Measurements from ENCODE around the gene NDUFA13. TPM values are rescaled to one million over a fixed set of nuclear protein-coding genes. Genes with fewer than 3 reads are reported as not detected.
A peak's percentile ranks its signal among the peaks of the same experiment; 100 is the strongest.

The NDUFA13 gene
- total RNA-seq, 1 experiment from 2014 or later = 203 TPM

- DNase-seq = peak; percentile 86 to 91
- Histone ChIP-seq H3K36me3 (ENCODE audit: low read depth) (no peaks in the 10 kb centered on the region), H3K9me2 (ENCODE audit: insufficient read depth) (no peaks in the 10 kb centered on the region), H3F3A (ENCODE audit: insufficient read depth, low read depth) (peaks cover 24% of the 10 kb centered on the region; the same call in 1 of the 2 replicates), H3K4me1 (replicated peaks; ENCODE audit: insufficient read depth) (no peaks in the 10 kb centered on the region), H3K79me2 (ENCODE audit: low read depth) (no peaks in the 10 kb centered on the region), H3K4me3 (peak overlapping the region; percentile 58), H2AFZ (peak overlapping the region; percentile 72), H3K27ac (no peak overlapping the region), H3K27me3 (ENCODE audit: insufficient read depth, low read depth) (no peaks in the 10 kb centered on the region), H3K9me3 (ENCODE audit: insufficient read depth, low read depth) (no peaks in the 10 kb centered on the region), H4K20me1 (ENCODE audit: insufficient read depth) (no peaks in the 10 kb centered on the region), H3K4me2 (peak overlapping the region; percentile 85)
- intact Hi-C loops (cut with micrococcal nuclease; ENCODE audit: unreplicated experiment) = no loop called here
- ChIA-PET CTCF (interaction anchor here (0.5 to 0.6 kb wide), 3 partner anchors 9 to 621 kb away, joined by 3 to 4 read pairs (median 3); partner anchors contain the start of gene DDX49), POLR2A (ENCODE audit: unreplicated experiment) (interaction anchor here (0.6 kb wide), 1 partner anchor 30 kb away, joined by 19 read pairs; no protein-coding TSS in a partner anchor)
- TF ChIP-seq EZH2 (IDR thresholded peaks at IDR 0.05; ENCODE audit: low read depth) (no peak), CTCF (conservative IDR thresholded peaks at IDR 0.05) (no peak; the same call in 1 of the 2 replicates)
- BruUV-seq (replicated peaks) = no TSS peak
Measured at GRCh38 chr19:19540715-19541515, 24.9 kb downstream of the NDUFA13 start.

GRCh38 chr19:19541616-19542015 lies 25.6 kb downstream of the NDUFA13 start:
- intact Hi-C loops (cut with micrococcal nuclease; ENCODE audit: unreplicated experiment) = no loop called here
- TF ChIP-seq EZH2 (IDR thresholded peaks at IDR 0.05; ENCODE audit: low read depth) (no peak), CTCF (conservative IDR thresholded peaks at IDR 0.05) (no peak)

DNA sequence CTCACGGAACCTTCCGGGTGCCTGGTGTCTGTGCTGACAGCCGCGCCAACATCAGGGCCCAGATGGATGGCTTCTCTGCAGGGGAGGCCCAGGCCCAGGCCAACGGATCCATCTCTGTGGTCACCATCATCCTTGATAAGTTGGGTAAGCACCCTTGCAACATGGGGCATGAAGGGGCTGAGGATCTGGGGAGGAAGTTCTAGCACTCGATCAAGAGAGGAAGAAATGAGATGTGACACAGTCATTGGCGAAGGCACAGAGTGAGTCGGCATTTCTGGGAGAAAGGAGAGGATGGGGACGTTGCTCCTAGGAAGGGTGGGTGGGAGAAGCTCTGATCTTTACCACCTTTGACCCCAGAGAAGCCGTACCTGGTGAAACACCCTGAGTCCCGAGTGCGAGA lies 26.5 kb downstream of the NDUFA13 start:
- no TSS peak for BruUV-seq (replicated peaks)
- DNase-seq = no peak
- Histone ChIP-seq H3K4me1 (replicated peaks; ENCODE audit: insufficient read depth) (peaks cover 11% of the 10 kb centered on the region), H3K27me3 (ENCODE audit: insufficient read depth, low read depth) (no peaks in the 10 kb centered on the region), H3K27ac (no peak overlapping the region), H3K9me3 (ENCODE audit: insufficient read depth, low read depth) (no peaks in the 10 kb centered on the region), H4K20me1 (ENCODE audit: insufficient read depth) (no peaks in the 10 kb centered on the region), H2AFZ (no peak overlapping the region), H3K36me3 (ENCODE audit: low read depth) (no peaks in the 10 kb centered on the region), H3F3A (ENCODE audit: insufficient read depth, low read depth) (peaks cover 18% of the 10 kb centered on the region; the same call in 1 of the 2 replicates), H3K4me3 (no peak overlapping the region), H3K4me2 (no peak overlapping the region), H3K9me2 (ENCODE audit: insufficient read depth) (no peaks in the 10 kb centered on the region), H3K79me2 (ENCODE audit: low read depth) (no peaks in the 10 kb centered on the region)
- TF ChIP-seq EZH2 (IDR thresholded peaks at IDR 0.05; ENCODE audit: low read depth) (no peak), CTCF (conservative IDR thresholded peaks at IDR 0.05) (no peak)
- CTCF ChIA-PET = no interaction called here
- intact Hi-C loops (cut with micrococcal nuclease; ENCODE audit: unreplicated experiment) = no loop called here
- POLR2A ChIA-PET (ENCODE audit: unreplicated experiment) = no interaction called here

More at GRCh38 chr19:19541616-19542015, 25.6 kb downstream of the NDUFA13 start:
- Histone ChIP-seq H3K36me3 (ENCODE audit: low read depth) (no peaks in the 10 kb centered on the region), H3K4me3 (peak overlapping the region; percentile 58; the same call in 1 of the 2 replicates), H3K4me2 (peak overlapping the region; percentile 85; the same call in 1 of the 2 replicates), H3K27ac (no peak overlapping the region), H3K27me3 (ENCODE audit: insufficient read depth, low read depth) (no peaks in the 10 kb centered on the region), H4K20me1 (ENCODE audit: insufficient read depth) (no peaks in the 10 kb centered on the region), H3K4me1 (replicated peaks; ENCODE audit: insufficient read depth) (peaks cover 7% of the 10 kb centered on the region), H3F3A (ENCODE audit: insufficient read depth, low read depth) (peaks cover 23% of the 10 kb centered on the region; the same call in 1 of the 2 replicates), H3K79me2 (ENCODE audit: low read depth) (no peaks in the 10 kb centered on the region), H3K9me2 (ENCODE audit: insufficient read depth) (no peaks in the 10 kb centered on the region), H2AFZ (no peak overlapping the region), H3K9me3 (ENCODE audit: insufficient read depth, low read depth) (no peaks in the 10 kb centered on the region)
- no peak for DNase-seq
- ChIA-PET POLR2A (ENCODE audit: unreplicated experiment) (no interaction called here), CTCF (interaction anchor here (0.5 to 0.6 kb wide), 2 partner anchors 10 to 52 kb away, joined by 3 read pairs; no protein-coding TSS in a partner anchor)
- no TSS peak for BruUV-seq (replicated peaks)
